CD4-positive, alpha-beta T cell treated with Interferon gamma for 1 hour (primary cell): ENCODE results near the gene CCDC102B.
"Not testable (repeated sequence)": the region's sequence is repeated elsewhere in the genome, so short reads cannot be mapped to it uniquely, and the experiment has no call there.

Source experiments
- DNase-seq: peaks from one replicate; pipeline ENCODE4 v3.0.0-alpha.2; 2020

Gene CCDC102B

DNA sequence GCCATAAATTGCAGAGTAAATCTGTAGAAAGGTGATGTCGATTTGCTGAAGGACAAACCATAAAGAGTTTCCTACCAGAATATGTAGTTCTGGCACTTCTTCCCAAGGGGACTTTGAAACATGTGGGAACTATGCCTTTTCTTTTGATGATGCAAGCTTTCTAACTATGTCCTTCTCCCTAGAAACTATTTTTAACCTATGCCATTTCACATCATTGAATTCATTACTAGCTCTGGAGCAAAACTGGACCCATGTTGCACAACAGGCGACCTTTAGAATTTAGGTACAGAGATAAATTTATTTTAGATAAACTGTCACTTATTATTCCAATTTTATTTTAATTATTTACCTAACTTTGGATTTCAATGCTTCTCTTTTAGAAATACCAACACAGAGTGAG, 186.5 kb downstream of the CCDC102B start:
- no peak for DNase-seq

DNA sequence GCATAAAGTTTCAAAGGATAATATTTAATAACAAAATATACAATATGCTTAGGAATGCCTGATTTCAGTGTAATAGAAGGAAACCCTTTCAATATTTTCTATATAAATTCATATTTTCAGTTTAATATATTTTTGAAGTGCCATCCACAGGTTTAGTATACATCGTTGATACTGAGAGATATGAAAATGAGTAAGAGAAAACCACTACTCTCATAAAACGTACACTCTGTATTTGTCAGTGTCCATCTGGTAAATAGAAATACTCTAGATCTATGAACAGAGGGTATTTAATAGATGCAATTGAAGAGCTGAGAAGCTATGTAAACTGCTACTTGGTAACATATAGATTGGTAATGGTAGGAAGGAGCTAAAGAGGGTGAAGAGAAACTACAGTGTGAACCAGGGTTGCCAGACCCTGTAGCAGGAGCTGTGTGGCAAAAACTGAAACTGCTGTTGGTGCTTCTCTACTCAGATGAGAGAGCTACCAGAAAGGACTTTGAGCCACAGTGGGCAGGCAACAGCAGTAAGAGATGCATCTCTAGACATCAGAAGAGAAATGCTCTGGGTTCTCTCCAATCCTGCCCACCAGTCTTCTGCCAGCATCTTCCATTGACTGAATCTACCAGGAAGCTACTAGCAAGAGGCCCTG, 187.4 kb downstream of the CCDC102B start:
- DNase-seq = no peak

DNA sequence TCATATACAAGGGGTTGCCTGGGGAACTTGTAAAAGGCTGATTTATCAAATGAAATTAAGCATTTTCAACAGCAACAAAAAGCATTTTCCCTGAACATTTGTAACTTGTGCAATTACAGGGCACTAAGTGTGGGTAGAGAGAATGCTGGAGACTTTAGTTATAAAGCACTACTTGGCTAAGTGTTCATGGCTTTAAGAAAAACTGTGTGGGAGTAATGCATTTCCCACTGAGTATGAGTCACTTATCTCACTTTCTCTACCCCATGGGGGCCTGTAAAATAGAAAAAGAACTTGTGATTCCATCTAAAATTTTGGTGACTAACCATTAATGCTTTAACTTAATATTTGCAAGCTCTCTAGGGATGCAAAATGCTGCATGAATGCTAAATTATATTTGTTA, 193.4 kb downstream of the CCDC102B start:
- DNase-seq = no peak

DNA sequence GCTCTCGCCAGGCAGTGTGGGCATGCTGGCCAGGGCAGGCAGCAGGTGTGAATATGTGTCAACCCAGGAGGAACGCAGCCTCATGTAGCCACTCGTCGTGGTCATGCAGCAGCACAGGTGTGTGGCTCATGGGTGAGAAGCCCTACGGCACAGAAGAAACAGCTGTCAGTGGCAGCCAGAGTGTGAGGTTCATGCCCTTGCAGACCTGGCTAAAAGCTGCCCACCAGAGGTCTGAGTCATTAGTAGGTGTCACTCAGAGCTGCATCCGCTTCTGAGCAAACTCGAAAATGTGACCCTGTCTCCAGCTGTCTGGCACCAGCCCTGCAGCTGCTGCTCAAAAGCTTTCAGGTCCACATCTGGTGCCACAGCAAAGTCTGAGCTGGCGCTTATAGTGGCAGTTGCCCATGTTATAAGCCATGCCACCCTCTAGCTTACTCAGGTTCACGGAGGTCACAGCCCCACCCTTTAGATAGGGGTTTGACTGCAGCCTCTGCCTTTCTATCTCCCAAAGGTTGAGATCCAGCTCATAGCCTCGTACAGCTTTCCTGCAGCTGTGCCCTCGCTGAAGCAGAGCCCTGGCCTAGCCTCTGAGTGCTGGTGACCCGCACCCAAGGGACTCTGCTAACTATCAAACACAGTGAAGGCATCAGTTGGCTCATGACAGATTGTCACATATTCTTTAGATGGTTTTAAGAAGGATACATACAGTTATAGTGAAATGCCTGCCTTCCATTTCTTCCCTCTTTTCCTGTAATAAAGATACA, 195.0 kb downstream of the CCDC102B start:
- no peak for DNase-seq

DNA sequence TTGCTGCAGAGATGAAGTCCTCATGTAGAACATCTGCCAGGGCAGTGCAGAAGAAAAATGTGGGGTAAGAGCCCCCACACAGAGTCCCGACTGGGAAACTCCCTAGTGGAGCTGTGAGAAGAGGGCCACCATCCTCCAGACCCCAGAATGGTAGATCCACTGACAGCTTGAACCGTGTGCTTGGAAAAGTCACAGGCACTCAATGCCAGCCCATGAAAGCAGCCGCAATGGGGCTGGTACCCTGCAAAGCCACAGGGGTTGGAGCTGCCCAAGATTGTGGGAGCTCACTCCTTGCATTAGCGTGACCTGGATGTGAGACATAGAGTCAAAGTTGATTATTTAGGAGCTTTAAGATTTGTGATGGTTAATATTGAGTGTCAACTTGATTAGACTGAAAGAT, 197.8 kb downstream of the CCDC102B start:
- no peak for DNase-seq

DNA sequence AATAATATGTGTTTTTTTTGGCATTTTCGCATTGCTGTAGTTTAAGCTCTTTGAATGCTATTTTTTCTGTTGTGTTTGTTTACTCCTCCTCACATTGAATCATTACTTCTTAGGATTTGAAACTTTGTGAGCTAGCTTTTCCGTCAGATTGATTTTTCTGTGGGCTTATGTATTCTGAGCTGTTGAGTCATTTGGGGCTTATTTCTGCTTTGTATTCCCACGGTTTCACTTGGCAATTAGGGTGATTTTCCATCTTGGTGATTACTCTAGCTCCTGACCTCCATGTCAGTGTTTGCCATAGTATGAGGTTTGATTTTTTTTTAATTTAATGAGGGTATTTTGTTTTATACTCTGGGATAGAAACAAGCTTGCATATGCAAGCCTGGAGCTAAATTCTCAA, 200.0 kb downstream of the CCDC102B start:
- no peak for DNase-seq

DNA sequence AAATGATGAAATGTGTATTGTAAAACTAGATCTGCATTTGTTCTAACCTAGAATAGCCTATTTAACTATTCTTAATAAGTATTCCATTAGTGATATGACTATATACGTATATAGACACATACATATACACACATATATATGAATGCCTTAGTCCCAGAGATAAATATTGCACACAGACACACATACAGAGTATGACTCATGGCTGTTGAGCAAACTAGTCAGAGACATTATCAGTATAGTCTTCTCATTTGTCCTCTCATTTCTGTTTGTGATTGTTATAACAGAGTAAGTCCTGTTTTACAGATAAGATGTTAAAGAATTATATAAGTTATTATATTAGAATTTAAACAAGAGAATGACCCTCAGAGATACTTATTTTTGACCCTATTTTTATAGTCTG, 202.5 kb downstream of the CCDC102B start:
- no peak for DNase-seq

DNA sequence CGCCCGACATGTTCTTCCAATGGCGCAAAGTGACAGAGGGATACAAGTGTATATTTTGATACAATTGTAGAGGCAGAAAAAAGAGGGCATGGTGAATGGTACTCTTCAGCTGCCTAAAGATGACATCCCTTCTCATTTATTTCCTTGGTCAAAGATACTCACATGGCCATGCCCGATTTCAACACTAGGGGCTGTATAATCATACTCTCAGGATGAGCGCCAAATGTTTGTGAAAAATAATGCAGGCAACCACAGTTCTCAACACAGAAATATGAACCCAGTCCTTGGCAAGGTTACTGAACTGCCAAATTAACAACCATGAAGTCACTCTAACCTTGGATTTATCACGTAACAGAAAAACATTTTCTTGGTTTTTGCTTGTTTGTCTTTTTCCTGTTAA, 204.4 kb downstream of the CCDC102B start:
- no peak for DNase-seq

DNA sequence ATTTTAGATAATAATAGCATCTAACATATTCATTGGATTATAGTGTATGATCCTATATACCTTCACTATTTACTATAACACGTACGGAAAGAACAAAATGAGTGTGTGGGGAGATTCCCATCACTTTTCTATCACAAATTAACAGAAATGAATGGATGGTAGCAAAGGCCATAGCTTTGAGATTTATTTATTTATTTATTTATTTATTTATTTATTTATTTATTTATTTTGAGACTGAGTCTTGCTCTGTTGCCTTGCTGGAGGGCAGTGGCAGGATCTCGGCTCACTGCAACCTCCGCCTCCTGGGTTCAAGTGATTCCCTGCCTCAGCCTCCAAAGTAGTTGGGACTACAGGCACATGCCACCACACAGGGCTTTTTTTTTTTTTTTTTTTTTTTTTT, 208.3 kb downstream of the CCDC102B start:
- not testable (repeated sequence) for DNase-seq

DNA sequence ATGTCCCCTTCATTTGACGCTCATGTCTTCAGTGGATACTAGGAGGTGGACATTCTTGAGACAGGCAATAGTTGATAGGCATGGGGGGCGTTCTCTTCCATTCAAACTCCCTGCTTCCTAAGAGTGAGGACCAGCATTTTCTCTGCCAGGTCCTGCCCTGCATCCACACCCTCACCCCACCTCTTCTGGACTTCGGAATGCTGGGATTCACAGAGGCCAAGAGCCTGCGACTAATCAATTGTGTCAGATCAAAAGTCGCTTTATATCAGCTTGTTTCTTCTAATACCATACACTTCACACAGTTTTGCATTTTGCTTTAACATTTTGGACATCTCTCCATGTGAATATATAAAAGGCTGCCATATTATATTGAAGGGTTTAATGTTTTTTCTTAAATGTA, 210.7 kb downstream of the CCDC102B start:
- DNase-seq = no peak

DNA sequence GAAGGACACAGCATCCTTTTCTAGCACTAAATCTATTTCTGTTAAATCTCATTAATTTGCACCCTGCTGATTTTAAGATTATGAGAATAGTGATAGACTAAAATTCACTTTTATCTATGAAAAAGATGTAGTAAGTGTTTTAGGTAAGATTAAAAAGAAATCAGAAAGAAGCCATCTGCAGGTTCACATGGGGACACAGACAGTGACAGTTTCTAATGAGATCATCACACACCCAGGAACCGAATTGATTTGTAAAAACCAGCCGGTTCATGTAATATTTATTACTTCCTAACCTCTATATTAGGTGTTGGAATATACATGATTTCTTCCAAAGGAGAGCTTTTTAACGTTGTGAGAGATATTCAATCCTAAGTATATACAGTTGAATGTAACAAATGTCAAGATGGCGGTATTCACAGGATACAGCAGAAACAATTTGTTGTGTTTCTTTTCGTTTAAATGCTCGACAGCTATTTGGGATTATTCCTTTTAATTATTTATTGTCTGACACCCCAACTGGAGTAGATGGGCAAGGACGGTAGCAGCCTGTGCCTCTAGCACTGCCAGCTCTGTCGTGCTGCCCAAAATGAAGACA, 223.4 kb downstream of the CCDC102B start:
- DNase-seq = no peak

DNA sequence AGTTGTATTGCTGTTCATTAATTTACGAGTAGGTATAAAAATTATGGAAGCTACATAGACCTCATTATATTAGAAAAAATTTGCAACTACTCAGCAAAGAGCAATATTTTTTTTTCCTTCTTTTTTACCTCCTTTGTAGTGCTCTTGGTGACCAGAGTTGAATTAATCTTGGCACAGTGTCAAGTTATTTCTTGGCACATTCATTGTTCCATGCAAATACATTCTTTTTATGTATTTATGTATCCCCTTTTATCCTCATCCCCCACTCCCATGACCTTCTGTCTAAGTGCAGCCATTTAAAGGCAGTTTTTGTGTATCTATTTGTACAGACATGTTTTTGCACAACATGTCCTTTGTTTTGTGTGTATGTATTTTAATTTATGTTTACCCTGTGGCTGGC, 224.5 kb downstream of the CCDC102B start:
- no peak for DNase-seq

DNA sequence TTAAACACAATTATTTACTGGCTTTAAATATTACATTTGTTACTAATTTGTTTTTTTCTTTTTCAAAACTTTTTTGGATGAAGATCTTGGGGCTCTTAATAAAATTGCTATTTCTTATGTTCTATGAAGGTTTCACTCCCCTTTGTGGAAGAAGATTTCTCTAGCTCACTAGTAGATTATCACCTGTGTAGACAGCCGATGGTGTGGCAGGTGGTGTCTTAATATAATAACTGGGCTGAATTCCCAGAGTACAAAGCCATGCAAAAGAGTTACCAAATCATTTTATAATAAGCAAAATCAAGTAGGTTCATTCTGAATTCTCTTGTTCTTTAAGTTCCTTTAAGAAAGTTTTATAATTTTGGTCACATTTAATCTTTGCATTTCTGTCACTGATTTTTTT, 233.7 kb downstream of the CCDC102B start:
- no peak for DNase-seq

DNA sequence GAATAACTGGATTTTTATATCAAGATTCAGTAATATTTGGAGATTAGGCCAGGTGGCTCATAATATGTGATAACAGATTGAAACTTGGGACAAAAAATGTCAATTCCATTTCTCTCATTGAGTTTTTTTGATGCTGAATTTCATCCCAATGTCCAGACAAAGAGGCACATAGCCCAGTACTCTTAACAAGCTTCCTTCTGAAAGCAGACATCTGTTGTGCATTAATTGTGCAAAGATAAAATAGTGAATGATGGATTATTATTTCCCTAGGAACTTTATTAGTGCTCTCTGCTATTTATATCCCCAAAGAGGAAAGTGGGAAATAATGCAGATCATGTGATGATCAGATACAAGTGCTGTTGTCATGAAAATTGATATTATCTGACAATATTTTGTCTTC, 234.1 kb downstream of the CCDC102B start:
- no peak for DNase-seq

DNA sequence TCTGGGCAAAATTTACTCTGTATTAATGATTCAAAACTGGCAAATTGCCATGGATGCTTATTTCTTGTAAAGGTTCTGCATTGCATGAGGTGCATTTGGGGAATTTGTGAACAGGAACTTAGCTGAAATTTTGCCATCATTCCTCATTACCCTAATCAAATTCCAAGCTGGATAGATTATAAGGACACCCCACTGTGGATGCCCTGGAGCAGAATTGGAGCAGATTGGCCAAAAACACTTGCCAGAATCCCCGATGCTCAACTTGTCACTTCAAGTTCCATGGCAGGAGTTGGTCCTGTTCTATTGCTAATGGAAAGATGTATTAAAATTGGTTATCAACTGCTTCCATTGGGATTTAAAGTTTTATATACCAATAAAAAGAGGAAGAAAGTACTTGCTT, 237.9 kb downstream of the CCDC102B start:
- DNase-seq = no peak

DNA sequence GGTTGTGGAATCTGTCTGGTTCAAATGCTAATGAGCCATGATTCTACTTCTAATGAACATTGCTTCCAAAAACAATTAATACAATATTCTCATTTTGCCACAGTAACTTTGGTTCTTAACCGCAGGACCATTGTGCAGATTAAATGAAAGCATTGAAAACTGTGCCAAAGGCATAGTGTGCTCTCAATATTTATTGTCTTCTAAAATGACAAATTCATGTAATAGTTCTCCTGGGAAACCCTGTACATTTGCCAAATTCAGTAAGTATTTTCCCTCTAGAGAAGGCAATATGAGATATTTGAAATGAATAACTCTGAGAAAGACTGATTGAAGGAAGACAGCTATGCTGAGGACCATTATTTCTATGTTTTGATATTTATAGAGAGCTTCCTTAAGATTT, 246.3 kb downstream of the CCDC102B start:
- no peak for DNase-seq

DNA sequence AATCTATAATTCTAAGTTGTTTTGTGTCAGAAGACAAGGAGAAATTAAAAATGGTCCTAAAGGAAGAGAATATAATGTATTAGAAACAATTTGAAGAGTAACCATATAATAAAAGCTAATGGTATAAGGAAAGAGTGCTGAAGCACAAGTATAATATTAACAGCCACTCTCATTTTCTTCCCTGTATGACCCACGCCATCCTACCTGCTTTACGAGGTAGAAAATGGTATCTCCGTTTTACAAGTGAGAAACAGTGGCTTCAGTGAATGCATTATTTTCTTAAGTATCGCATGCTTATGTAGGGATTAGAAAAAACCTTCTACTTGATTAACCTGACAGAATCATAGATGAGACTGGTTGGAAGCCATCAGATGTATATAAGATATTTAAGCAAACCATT, 266.2 kb downstream of the CCDC102B start:
- no peak for DNase-seq

DNA sequence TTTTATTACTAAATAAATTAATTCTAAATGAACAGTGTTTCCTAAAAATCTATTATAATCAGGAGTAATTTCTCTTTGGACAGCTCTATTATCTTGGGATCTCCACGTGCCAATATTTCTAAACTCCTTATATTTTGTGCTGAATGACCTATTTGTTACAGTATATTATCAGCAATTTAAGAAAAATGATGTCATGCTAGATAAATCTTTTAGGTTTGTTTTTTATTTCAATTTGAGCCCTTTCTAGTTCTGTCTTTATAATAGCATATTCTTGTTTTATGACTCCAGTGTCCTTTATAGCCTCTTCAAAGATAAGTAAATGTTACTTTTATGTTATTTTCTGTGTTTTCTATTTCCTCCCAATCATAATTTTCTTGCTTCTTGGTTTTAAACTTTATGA, 269.2 kb downstream of the CCDC102B start:
- no peak for DNase-seq

DNA sequence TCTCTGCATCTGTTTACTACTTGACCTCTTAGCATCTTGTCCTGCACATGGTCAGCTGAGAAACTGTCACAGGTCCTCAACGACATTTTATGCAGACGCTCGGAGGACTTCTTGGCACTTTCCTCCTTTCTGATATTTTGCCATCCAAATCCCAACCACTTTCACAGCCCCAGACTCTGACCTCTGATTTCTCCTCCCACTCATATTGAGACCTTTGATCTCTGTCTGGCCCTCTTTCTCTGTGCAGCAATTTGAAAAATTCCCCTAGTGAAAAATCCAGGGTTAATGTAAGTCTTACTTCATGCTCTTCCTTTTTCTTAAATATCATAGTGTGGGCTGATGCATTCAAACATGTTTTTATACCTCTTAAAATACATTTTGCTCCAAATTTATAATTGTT, 273.8 kb downstream of the CCDC102B start:
- no peak for DNase-seq

DNA sequence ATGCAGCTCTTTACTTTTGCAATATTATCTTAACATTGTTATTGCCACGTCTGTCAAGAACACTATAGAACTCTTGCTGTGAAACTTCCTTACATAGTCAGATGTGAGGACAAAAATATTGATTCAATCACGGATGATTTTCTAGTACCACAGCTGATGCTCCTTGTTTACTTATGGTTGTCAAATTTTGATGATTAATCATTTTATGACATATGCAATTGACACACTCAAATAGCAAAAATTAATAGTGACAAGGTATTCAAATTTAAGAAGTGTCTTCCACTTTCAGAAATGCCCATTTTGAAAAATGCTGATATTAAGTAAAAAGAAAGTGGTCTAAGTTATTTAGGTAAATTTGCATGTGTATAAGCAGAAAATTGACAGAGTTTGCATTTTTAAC, 284.0 kb downstream of the CCDC102B start:
- no peak for DNase-seq

DNA sequence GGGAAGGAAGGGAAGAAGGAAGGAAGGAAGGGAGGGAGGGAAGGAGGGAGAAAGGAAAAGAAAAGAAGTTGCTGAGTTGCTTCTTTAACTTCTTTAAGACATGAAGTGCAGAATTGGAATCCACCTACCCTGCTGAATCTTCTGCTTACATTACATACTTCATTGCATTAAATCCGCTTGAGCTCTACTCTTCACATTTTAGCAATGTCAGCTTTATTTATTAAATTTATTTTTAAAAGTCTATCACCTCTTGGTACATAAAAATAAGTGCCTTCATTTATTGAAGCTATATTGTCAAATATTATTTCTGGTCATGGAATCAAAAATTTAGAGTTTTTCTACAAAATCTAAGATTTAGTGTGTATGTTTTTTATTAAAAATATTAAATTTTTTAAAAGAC, 284.6 kb downstream of the CCDC102B start:
- no peak for DNase-seq

DNA sequence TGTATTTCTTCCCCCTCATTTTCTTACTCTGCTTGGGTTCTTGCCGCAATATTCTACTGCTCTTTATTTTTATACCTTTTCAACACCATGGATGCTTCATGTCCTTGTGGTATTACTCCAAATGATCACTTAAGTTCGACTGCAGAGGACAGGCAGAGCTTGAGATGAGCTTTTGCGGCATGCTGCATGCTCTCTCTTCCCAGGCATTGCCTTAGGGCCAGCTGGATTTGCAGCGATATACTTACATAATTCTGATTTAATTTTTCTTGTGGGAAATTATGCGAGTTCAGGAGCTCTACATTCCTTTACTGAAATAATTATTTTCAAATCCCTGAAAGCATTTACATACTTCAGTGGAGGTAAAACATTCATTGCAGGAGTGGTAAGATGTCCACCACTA, 288.1 kb downstream of the CCDC102B start:
- DNase-seq = no peak

DNA sequence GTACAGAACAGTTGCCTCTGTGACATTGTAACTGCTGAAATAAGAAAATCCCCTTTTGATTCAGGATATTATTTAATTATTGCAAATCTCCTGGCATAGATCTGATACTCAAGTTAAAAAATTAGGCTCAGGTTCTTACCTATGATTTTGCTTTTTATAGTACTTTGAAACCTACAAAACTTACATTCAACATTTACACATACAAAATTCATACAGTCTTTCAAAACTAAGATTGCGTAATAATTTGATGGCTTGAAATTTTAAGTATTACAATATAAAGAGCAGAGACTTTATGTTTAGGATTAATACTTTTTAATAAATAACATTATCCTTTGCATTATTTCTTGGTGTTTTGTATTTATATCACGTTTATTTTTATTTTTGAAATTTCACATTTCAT, 291.1 kb downstream of the CCDC102B start:
- no peak for DNase-seq

DNA sequence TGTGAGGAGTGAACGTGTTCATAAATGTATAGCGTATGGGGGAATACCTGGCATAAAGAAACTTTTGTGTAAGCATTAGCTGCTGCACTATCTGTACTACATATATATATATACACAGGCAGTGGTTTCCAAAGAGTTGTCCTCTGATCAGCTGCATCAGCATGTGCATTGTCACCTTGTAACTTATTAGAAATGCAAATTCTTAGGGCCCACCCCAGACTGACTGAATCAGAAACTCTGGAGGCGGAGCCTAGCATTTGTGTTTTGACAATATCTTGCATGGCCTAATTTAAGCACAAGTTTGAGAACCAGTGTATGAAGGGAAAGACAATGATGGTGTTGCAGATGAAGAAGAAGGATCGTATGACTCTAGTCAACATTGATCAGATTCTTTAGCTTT, 299.5 kb downstream of the CCDC102B start:
- no peak for DNase-seq

DNA sequence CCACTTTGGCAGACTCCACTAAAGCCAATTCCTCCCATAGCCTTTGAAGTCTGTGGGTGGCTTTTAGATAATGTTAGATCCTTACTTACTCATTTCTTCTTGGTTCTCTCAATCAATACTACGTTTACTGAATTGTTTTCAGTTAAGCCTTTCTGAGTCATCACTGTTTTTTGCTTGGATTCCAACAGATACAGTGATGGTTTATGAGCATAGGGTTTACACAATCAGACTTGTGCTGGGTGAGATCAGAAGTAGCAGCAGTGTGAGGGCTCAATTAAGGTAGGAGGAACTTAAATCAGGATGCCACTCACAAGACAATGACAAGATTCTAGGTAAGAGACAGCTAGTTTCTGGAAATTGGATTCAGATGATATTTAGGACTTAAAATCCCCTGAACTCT, 305.1 kb downstream of the CCDC102B start:
- no peak for DNase-seq
